K562 (cell line): ENCODE measurements around the gene SMG6. TPM values are rescaled to one million over a fixed set of nuclear protein-coding genes. Genes with fewer than 3 reads are reported as not detected.

Experiments
- ATAC-seq: fragments of 200-7000 bp; cut with Tn5 transposase; 3 replicates; pipeline ENCODE4 v1.9.1; 2020; ENCODE audit warnings: moderate library complexity
- BruUV-seq: library from RNA; stranded (reverse); fragments of 400-500 nt; replicated peaks from 2 replicates; lab custom pipeline; 2021; lab: Mats Ljungman, UMichigan
- CTCF ChIA-PET: fragments of 300-600 bp; formaldehyde crosslinking; extraction: SDS; loops from one replicate; lab custom pipeline; 2021; ENCODE audit warnings: low intra/inter-chr PET ratio; lab: Yijun Ruan, JAX
- POLR2A ChIA-PET: fragments of 300-600, 350-650 bp; sonication (Branson Sonifier 250); formaldehyde crosslinking; extraction: SDS; loops from one replicate; lab custom pipeline; 2021; ENCODE audit warnings: antibody characterized with exemption, inconsistent platforms; lab: Yijun Ruan, JAX
- DNase-seq, 4 experiments: peaks; one replicate each; pipeline versions ENCODE4 v3.0.0 to v3.0.0-alpha.2; 2011 to 2018; ENCODE audit warnings: low spot score in 3 of 4, mixed read lengths in 3 of 4; ENCODE audit errors: extremely low read depth in 1 of 4
- FAIRE-seq: peaks from 2 replicates; lab custom pipeline; 2011; peaks lifted over from hg19 to GRCh38; lab: Jason Lieb, UNC
- H2AFZ ChIP-seq: 2 replicates; pipeline ENCODE4 v1.6.0; 2011; ENCODE audit warnings: low read depth, low read length, control low read depth, inconsistent platforms
- H3K27ac ChIP-seq: fragments of 200-600 bp; 3 replicates; pipeline ENCODE4 v1.8.0; 2011; ENCODE audit warnings: low read depth, mild to moderate bottlenecking, control low read depth, inconsistent platforms, low read length, moderate library complexity, mixed read lengths; ENCODE audit errors: extremely low read depth
- H3K27me3 ChIP-seq, 2 experiments: fragments of 300-600 bp in 1 of 2; 2 replicates in 1 of 2; 3 replicates in 1 of 2; pipeline versions ENCODE4 v1.6.0 to v1.8.0; 2011; ENCODE audit warnings: inconsistent platforms in 2 of 2, low read length in 2 of 2, mild to moderate bottlenecking in 1 of 2, mixed read lengths in 1 of 2, moderate library complexity in 1 of 2; ENCODE audit not compliant: control insufficient read depth in 2 of 2, insufficient read depth in 2 of 2
- H3K36me3 ChIP-seq: fragments of 300-600 bp; 3 replicates; pipeline ENCODE4 v1.8.0; 2011; ENCODE audit warnings: mild to moderate bottlenecking, low read length, inconsistent platforms; ENCODE audit not compliant: control insufficient read depth, insufficient read depth
- H3K4me1 ChIP-seq, 2 experiments: fragments of 200-600 bp in 1 of 2; replicated peaks in 1 of 2; 2 replicates in 1 of 2; 3 replicates in 1 of 2; pipeline versions ENCODE4 v1.5.1 to v1.8.0; 2011; ENCODE audit warnings: inconsistent platforms in 2 of 2, low read length in 2 of 2, mild to moderate bottlenecking in 1 of 2, mixed read lengths in 1 of 2, moderate library complexity in 1 of 2; ENCODE audit not compliant: control insufficient read depth in 2 of 2, insufficient read depth in 2 of 2
- H3K4me2 ChIP-seq: 2 replicates; pipeline ENCODE4 v1.6.1; 2011; ENCODE audit warnings: low read length, control low read depth, inconsistent platforms, mixed read lengths; ENCODE audit not compliant: insufficient read depth
- H3K4me3 ChIP-seq: fragments of 200-600 bp; sonication (generic), shearing (Covaris generic); 2 replicates; pipeline ENCODE4 v1.5.1; 2016; ENCODE audit warnings: control low read depth, inconsistent platforms
- H3K79me2 ChIP-seq: fragments of 200-600 bp; 3 replicates; pipeline ENCODE4 v1.8.0; 2011; ENCODE audit warnings: low read length, inconsistent platforms; ENCODE audit not compliant: control insufficient read depth, insufficient read depth
- H3K9ac ChIP-seq, 2 experiments: 2 replicates each; pipeline versions ENCODE4 v1.6.0 to v1.6.1; 2011; ENCODE audit warnings: low read depth in 2 of 2, low read length in 2 of 2, control low read depth in 1 of 2, inconsistent platforms in 1 of 2, mild to moderate bottlenecking in 1 of 2, mixed read lengths in 1 of 2; ENCODE audit not compliant: insufficient read depth in 1 of 2
- H3K9me1 ChIP-seq: one replicate; pipeline ENCODE4 v1.6.0; 2011; ENCODE audit warnings: inconsistent platforms, mild to moderate bottlenecking, low read length, moderate library complexity; ENCODE audit not compliant: control insufficient read depth, insufficient read depth
- H3K9me3 ChIP-seq: replicated peaks from 2 replicates; pipeline ENCODE4 v1.5.1; 2011; ENCODE audit warnings: low read depth, low read length, inconsistent platforms; ENCODE audit not compliant: control insufficient read depth, insufficient read depth
- H4K20me1 ChIP-seq: replicated peaks from 2 replicates; pipeline ENCODE4 v1.6.1; 2011; ENCODE audit warnings: low read length, inconsistent platforms, mixed read lengths; ENCODE audit not compliant: control insufficient read depth, insufficient read depth
- ATF3 ChIP-seq, 2 experiments: fragments of 450-650 bp in 1 of 2; sonication (generic) in 1 of 2; formaldehyde crosslinking in 1 of 2; IDR thresholded peaks in 1 of 2; conservative IDR thresholded peaks in 1 of 2; 2 replicates each; pipeline versions ENCODE4 v1.6.1 to v1.8.1; 2016 to 2023; ENCODE audit warnings: mild to moderate bottlenecking in 2 of 2, moderate library complexity in 2 of 2, inconsistent platforms in 1 of 2, missing genetic modification reagents in 1 of 2
- CHD4 ChIP-seq: fragments of 200-600 bp; sonication (generic); IDR thresholded peaks from 3 replicates; pipeline ENCODE4 v1.6.1; 2012; ENCODE audit warnings: low read depth, mild to moderate bottlenecking, mixed read lengths, low read length, inconsistent platforms; ENCODE audit not compliant: insufficient read depth, insufficient replicate concordance, poor library complexity, severe bottlenecking
- FOXA3 ChIP-seq, 2 experiments: fragments of 450-650 bp in 1 of 2; sonication (generic) in 1 of 2; formaldehyde crosslinking; IDR thresholded peaks in 1 of 2; conservative IDR thresholded peaks in 1 of 2; 2 replicates each; pipeline versions ENCODE4 v1.4.0 to v1.8.0; 2020 to 2022; ENCODE audit warnings: mild to moderate bottlenecking in 2 of 2, missing genetic modification reagents in 1 of 2
- HNRNPL ChIP-seq: fragments of 200-400 bp; formaldehyde crosslinking; IDR thresholded peaks from 2 replicates; pipeline ENCODE4 v1.6.1; 2017; ENCODE audit warnings: low read depth, mild to moderate bottlenecking, low read length
- NFRKB ChIP-seq: fragments of 450-650 bp; IDR thresholded peaks from 2 replicates; pipeline ENCODE4 v1.6.1; 2016; ENCODE audit warnings: low read depth
- TARDBP ChIP-seq: fragments of 450-650 bp; IDR thresholded peaks from 2 replicates; pipeline ENCODE4 v1.6.1; 2016
- WGBS: fragments of 100-300 bp; shearing (Covaris generic); methylation state at CpG from one replicate; pipeline ENCODE4 v1.1.6; 2016; ENCODE audit warnings: low coverage, mixed read lengths; ENCODE audit not compliant: insufficient coverage; ENCODE audit errors: missing lambda C conversion rate; 5-methylcytosine and 5-hydroxymethylcytosine counted together
- in situ Hi-C: fragments of 300-500 bp; cut with MboI; formaldehyde crosslinking; loops from 4 replicates; pipeline ENCODE4 v1.15.0; 2018; ENCODE audit warnings: inconsistent platforms, mixed read lengths
- intact Hi-C: fragments of 100-400 bp; cut with micrococcal nuclease; formaldehyde crosslinking; loops from 2 replicates; pipeline ENCODE4 v1.14.2; 2022
- microRNA counts: library from miRNA; unstranded; fragments of <30 nt; microRNA quantifications from one replicate; lab custom pipeline; 2016
- microRNA-seq: library from miRNA; unstranded; fragments of <30 nt; microRNA quantifications from one replicate; pipeline ENCODE4, GENCODE V29; 2018; ENCODE audit warnings: borderline microRNAs expressed
- polyA plus RNA-seq, 8 experiments: library from polyadenylated mRNA; depleted of rRNA in 4 of 8; stranded (reverse) in 5 of 8; unstranded in 3 of 8; fragments of >200 nt; fragmentation: Nextera tagmentation in 2 of 8; fragmentation: Illumina TruSeq in 1 of 8; extraction: Ambion mirVana in 2 of 8; extraction: Trizol in 1 of 8; gene quantifications; 2 replicates each; pipeline versions ENCODE4 v1.2.1 to v1.2.3, GENCODE V29; 2011 to 2014; ENCODE audit warnings: inconsistent platforms in 1 of 8, missing spikeins in 1 of 8
- small RNA-seq: library from RNA; depleted of rRNA; stranded (forward); fragments of <200 nt; gene quantifications from one replicate; pipeline ENCODE3, GENCODE V24; 2014
- total RNA-seq, 7 experiments: library from RNA; depleted of rRNA in 6 of 7; stranded (reverse); fragments of >200 nt in 6 of 7; fragmentation: Illumina TruSeq in 2 of 7; extraction: Trizol in 2 of 7; gene quantifications; 2 replicates each; pipeline versions ENCODE4 v1.2.1 to v1.2.3, GENCODE V29; 2011 to 2021; ENCODE audit warnings: low replicate concordance in 1 of 7
- TF ChIP-seq, protein P1 (sequence below): fragments of 450-650 bp; formaldehyde crosslinking; IDR thresholded peaks from 2 replicates; pipeline ENCODE4 v1.4.0; 2022; ENCODE audit warnings: mild to moderate bottlenecking, moderate library complexity

The SMG6 gene
- total and polyA plus RNA-seq, 9 of the 15 experiments (the other 6 are each of a cell fraction or from before 2014, with no cell fraction given) = 0.44 to 13.9 (median 6.0) TPM

DNA sequence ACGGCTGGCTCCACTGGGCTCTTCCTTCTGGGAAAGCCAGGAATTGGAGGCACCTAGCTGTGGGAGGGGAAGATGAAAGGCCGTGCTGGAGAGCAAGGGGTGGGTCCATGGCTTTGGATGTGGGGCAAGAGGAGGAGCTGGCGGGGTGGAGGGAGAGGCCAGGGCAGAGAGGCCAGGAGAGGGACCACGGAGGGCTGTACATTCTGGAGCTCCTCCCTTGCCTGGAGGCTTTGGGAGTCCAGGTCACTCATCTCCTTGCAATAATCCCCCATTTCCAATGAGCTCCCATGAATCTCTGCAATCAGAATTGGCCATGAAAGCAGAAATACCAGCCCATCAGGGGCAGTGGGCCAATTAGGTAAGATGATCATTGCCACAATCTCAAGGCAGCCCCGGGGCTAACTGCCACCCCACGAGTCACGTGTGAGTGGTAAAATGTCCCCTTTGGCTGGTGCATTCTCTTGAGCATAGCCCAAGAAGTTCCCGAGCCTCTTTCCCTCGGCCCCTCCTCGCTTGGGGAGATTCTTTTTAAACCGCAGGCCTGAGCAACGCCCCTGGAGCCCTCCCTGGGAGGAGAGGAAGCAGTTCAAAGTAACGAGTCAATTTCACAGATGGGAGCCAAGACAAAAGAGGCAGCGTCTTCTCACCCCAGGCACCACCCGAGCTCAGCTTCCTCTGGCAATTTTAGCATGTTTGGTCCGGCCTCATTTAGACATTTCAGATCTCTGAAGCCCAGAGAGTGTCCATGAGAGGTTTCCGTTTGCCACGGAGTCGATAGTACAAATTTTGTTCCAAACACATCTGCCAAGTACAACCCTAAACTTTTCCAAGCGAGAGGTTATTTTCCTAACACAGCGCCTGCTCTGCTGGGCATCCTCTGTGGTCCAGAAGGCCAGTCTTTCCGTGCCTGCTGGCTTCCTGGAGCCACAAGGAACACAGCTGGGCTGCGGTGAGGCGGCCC is 291.9 kb downstream of the SMG6 start:
- BruUV-seq = no TSS peak
- Histone ChIP-seq H3K36me3 (no peaks in the 10 kb centered on the region), H3K4me1 (peaks cover 0 to 4% of the 10 kb centered on the region in 2 experiments; a peak in 2 of 5 replicates), H4K20me1 (no peaks in the 10 kb centered on the region), H3K27me3 (peaks cover 15 to 45% of the 10 kb centered on the region in 2 experiments), H3K27ac (no peak overlapping the region), H3K9ac (no peak overlapping the region), H2AFZ (peak overlapping the region; percentile 32; the same call in 1 of the 2 replicates), H3K9me3 (no peaks in the 10 kb centered on the region), H3K4me2 (no peak overlapping the region), H3K9me1 (no peaks in the 10 kb centered on the region), H3K79me2 (no peaks in the 10 kb centered on the region), H3K4me3 (no peak overlapping the region)
- ATAC-seq = no peak
- CTCF ChIA-PET = no interaction called here
- in situ Hi-C loops = no loop called here
- WGBS = 12% methylated on average over 20 of the region's 24 CpGs
- POLR2A ChIA-PET = interaction anchor here (0.6 to 0.9 kb wide), 3 partner anchors 8 to 52 kb away, joined by 3 read pairs; no protein-coding TSS in a partner anchor
- TF ChIP-seq CHD4 (no peak), ATF3 (IDR thresholded peaks at IDR 0.05) (no peak), ATF3 (CRISPR knock-in tag; conservative IDR thresholded peaks at IDR 0.05) (no peak), FOXA3 (CRISPR knock-in tag; conservative IDR thresholded peaks at IDR 0.05 in 1 of 2, IDR thresholded peaks at IDR 0.05 in 1 of 2) (no peak), HNRNPL (no peak), NFRKB (no peak), TARDBP (no peak)
- TF ChIP-seq, protein P1, sequence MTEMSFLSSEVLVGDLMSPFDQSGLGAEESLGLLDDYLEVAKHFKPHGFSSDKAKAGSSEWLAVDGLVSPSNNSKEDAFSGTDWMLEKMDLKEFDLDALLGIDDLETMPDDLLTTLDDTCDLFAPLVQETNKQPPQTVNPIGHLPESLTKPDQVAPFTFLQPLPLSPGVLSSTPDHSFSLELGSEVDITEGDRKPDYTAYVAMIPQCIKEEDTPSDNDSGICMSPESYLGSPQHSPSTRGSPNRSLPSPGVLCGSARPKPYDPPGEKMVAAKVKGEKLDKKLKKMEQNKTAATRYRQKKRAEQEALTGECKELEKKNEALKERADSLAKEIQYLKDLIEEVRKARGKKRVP (CRISPR knock-in tag) = no peak
- intact Hi-C loops = no loop called here
- no peak for FAIRE-seq
- DNase-seq = no peak

MicroRNAs within 50 kb of the gene (microRNA counts, 767-probe panel; counts per million panel counts)
- microRNA hsa-miR-132-3p (lab: Ali Mortazavi, UCI) (3,288 counts per million, percentile 72 among the panel's probes with 10 or more counts), microRNA hsa-miR-212-3p (lab: Ali Mortazavi, UCI) (1,510 counts per million, percentile 37 among the panel's probes with 10 or more counts)

Small RNA genes within 50 kb of the gene (microRNA-seq; reads per million reads assigned to microRNA genes)
- gene MIR132 (87.2 reads per million, percentile 79 among the genes with 10 or more reads in this experiment), gene MIR212 (15.1 reads per million, percentile 61 among the genes with 10 or more reads in this experiment)

Small RNA genes within 50 kb of the gene (small RNA-seq; reads per million reads assigned to genes)
- gene AC090617.6 (not detected), gene AC090617.7 (not detected), gene AC090617.8 (not detected), gene AC090617.9 (not detected), gene MIR132 (4.1 reads per million, percentile 91 among the genes with 10 or more reads in this experiment), gene MIR212 (5.6 reads per million, percentile 93 among the genes with 10 or more reads in this experiment), gene OVCA2 (not detected), gene RN7SL624P (not detected), gene SNORD91A (948 reads per million, percentile 99 among the genes with 10 or more reads in this experiment), gene SNORD91B (136 reads per million, percentile 99 among the genes with 10 or more reads in this experiment)

Other genes starting within 250 kb of the SMG6 start
- 1.9 and 2.8 TPM in 2 replicates for gene HIC1, start 248.7 kb downstream of the SMG6 start, total RNA-seq (2014; rRNA removed)
- gene HIC1, start 248.7 kb downstream of the SMG6 start, total RNA-seq (2014; rRNA removed; fragmentation: Illumina TruSeq; extraction: Trizol) = 0.13 and 0.18 TPM in 2 replicates
- gene HIC1, start 248.7 kb downstream of the SMG6 start, total RNA-seq (2015; rRNA removed; fragmentation: Illumina TruSeq; extraction: Trizol) = 0.18 and 0.41 TPM in 2 replicates
- gene HIC1, start 248.7 kb downstream of the SMG6 start, total RNA-seq (2021) = 2.3 and 2.5 TPM in 2 replicates
- gene HIC1, start 248.7 kb downstream of the SMG6 start, polyA plus RNA-seq (2011; rRNA removed) = 0.53 and 0.64 TPM in 2 replicates
- 0.12 and 0.35 TPM in 2 replicates for gene HIC1, start 248.7 kb downstream of the SMG6 start, polyA plus RNA-seq (2014; fragmentation: Illumina TruSeq; extraction: Trizol)
- under 1 TPM; 0.01 to 0.03 TPM for gene HIC1, start 248.7 kb downstream of the SMG6 start, polyA plus RNA-seq (2014; fragmentation: Nextera tagmentation; extraction: Ambion mirVana)
- 1.4 and 2.3 TPM in 2 replicates for gene HIC1, start 248.7 kb downstream of the SMG6 start, polyA plus RNA-seq (2014; rRNA removed)
- 6.7 and 7.4 TPM in 2 replicates for gene SRR, start 165 bp upstream of the SMG6 start, total RNA-seq (2014; rRNA removed)
- gene SRR, start 165 bp upstream of the SMG6 start, total RNA-seq (2014; rRNA removed; fragmentation: Illumina TruSeq; extraction: Trizol) = 3.7 and 5.0 TPM in 2 replicates
- 4.3 and 7.0 TPM in 2 replicates for gene SRR, start 165 bp upstream of the SMG6 start, total RNA-seq (2015; rRNA removed; fragmentation: Illumina TruSeq; extraction: Trizol)
- 8.1 and 9.9 TPM in 2 replicates for gene SRR, start 165 bp upstream of the SMG6 start, total RNA-seq (2021)
- 19.4 and 19.5 TPM in 2 replicates for gene SRR, start 165 bp upstream of the SMG6 start, polyA plus RNA-seq (2011; rRNA removed)
- 6.6 and 9.5 TPM in 2 replicates for gene SRR, start 165 bp upstream of the SMG6 start, polyA plus RNA-seq (2014; fragmentation: Illumina TruSeq; extraction: Trizol)
- gene SRR, start 165 bp upstream of the SMG6 start, polyA plus RNA-seq (2014; fragmentation: Nextera tagmentation; extraction: Ambion mirVana) = 10 to 100 TPM; 10.0 to 14.7 TPM
- gene SRR, start 165 bp upstream of the SMG6 start, polyA plus RNA-seq (2014; rRNA removed) = 4.9 and 7.9 TPM in 2 replicates
- 87.5 and 90.0 TPM in 2 replicates for gene TSR1, start 32.7 kb upstream of the SMG6 start, total RNA-seq (2014; rRNA removed)
- 58.4 and 59.9 TPM in 2 replicates for gene TSR1, start 32.7 kb upstream of the SMG6 start, total RNA-seq (2014; rRNA removed; fragmentation: Illumina TruSeq; extraction: Trizol)
- gene TSR1, start 32.7 kb upstream of the SMG6 start, total RNA-seq (2015; rRNA removed; fragmentation: Illumina TruSeq; extraction: Trizol) = 55.2 and 55.5 TPM in 2 replicates
- gene TSR1, start 32.7 kb upstream of the SMG6 start, total RNA-seq (2021) = 59.3 and 62.6 TPM in 2 replicates
- gene TSR1, start 32.7 kb upstream of the SMG6 start, polyA plus RNA-seq (2011; rRNA removed) = 15.6 and 16.4 TPM in 2 replicates
- 58.1 and 60.3 TPM in 2 replicates for gene TSR1, start 32.7 kb upstream of the SMG6 start, polyA plus RNA-seq (2014; fragmentation: Illumina TruSeq; extraction: Trizol)
- gene TSR1, start 32.7 kb upstream of the SMG6 start, polyA plus RNA-seq (2014; fragmentation: Nextera tagmentation; extraction: Ambion mirVana) = 10 to 100 TPM; 16.4 to 41.1 TPM
- gene TSR1, start 32.7 kb upstream of the SMG6 start, polyA plus RNA-seq (2014; rRNA removed) = 35.5 and 36.8 TPM in 2 replicates
- gene SGSM2, start 33.7 kb upstream of the SMG6 start, total RNA-seq (2014; rRNA removed) = 14.8 and 15.9 TPM in 2 replicates
- 4.9 and 9.1 TPM in 2 replicates for gene SGSM2, start 33.7 kb upstream of the SMG6 start, total RNA-seq (2014; rRNA removed; fragmentation: Illumina TruSeq; extraction: Trizol)
- gene SGSM2, start 33.7 kb upstream of the SMG6 start, total RNA-seq (2015; rRNA removed; fragmentation: Illumina TruSeq; extraction: Trizol) = 11.8 and 13.0 TPM in 2 replicates
- 15.3 and 20.2 TPM in 2 replicates for gene SGSM2, start 33.7 kb upstream of the SMG6 start, total RNA-seq (2021)
- 20.7 and 22.6 TPM in 2 replicates for gene SGSM2, start 33.7 kb upstream of the SMG6 start, polyA plus RNA-seq (2011; rRNA removed)
- 14.9 and 16.3 TPM in 2 replicates for gene SGSM2, start 33.7 kb upstream of the SMG6 start, polyA plus RNA-seq (2014; fragmentation: Illumina TruSeq; extraction: Trizol)
- gene SGSM2, start 33.7 kb upstream of the SMG6 start, polyA plus RNA-seq (2014; fragmentation: Nextera tagmentation; extraction: Ambion mirVana) = under 1 TPM; 0.20 to 0.62 TPM
- gene SGSM2, start 33.7 kb upstream of the SMG6 start, polyA plus RNA-seq (2014; rRNA removed) = 24.1 and 26.3 TPM in 2 replicates
- 7.8 and 8.7 TPM in 2 replicates for gene MNT, start 97.3 kb upstream of the SMG6 start, total RNA-seq (2014; rRNA removed)
- gene MNT, start 97.3 kb upstream of the SMG6 start, total RNA-seq (2014; rRNA removed; fragmentation: Illumina TruSeq; extraction: Trizol) = 2.9 and 3.1 TPM in 2 replicates
- 4.9 and 5.3 TPM in 2 replicates for gene MNT, start 97.3 kb upstream of the SMG6 start, total RNA-seq (2015; rRNA removed; fragmentation: Illumina TruSeq; extraction: Trizol)
- 20.3 and 23.8 TPM in 2 replicates for gene MNT, start 97.3 kb upstream of the SMG6 start, total RNA-seq (2021)
- gene MNT, start 97.3 kb upstream of the SMG6 start, polyA plus RNA-seq (2011; rRNA removed) = 3.3 and 4.9 TPM in 2 replicates
- gene MNT, start 97.3 kb upstream of the SMG6 start, polyA plus RNA-seq (2014; fragmentation: Illumina TruSeq; extraction: Trizol) = 7.1 and 12.4 TPM in 2 replicates
- gene MNT, start 97.3 kb upstream of the SMG6 start, polyA plus RNA-seq (2014; fragmentation: Nextera tagmentation; extraction: Ambion mirVana) = under 1 TPM; 0.18 to 0.21 TPM
- gene MNT, start 97.3 kb upstream of the SMG6 start, polyA plus RNA-seq (2014; rRNA removed) = 11.3 and 13.4 TPM in 2 replicates
- gene METTL16, start 208.1 kb upstream of the SMG6 start, total RNA-seq (2014; rRNA removed) = 15.9 and 20.2 TPM in 2 replicates
- 20.6 and 22.0 TPM in 2 replicates for gene METTL16, start 208.1 kb upstream of the SMG6 start, total RNA-seq (2014; rRNA removed; fragmentation: Illumina TruSeq; extraction: Trizol)
- gene METTL16, start 208.1 kb upstream of the SMG6 start, total RNA-seq (2015; rRNA removed; fragmentation: Illumina TruSeq; extraction: Trizol) = 18.3 and 18.5 TPM in 2 replicates
- gene METTL16, start 208.1 kb upstream of the SMG6 start, total RNA-seq (2021) = 26.9 and 30.5 TPM in 2 replicates
- 17.3 and 19.8 TPM in 2 replicates for gene METTL16, start 208.1 kb upstream of the SMG6 start, polyA plus RNA-seq (2011; rRNA removed)
- gene METTL16, start 208.1 kb upstream of the SMG6 start, polyA plus RNA-seq (2014; fragmentation: Illumina TruSeq; extraction: Trizol) = 18.4 and 20.8 TPM in 2 replicates
- gene METTL16, start 208.1 kb upstream of the SMG6 start, polyA plus RNA-seq (2014; fragmentation: Nextera tagmentation; extraction: Ambion mirVana) = 10 to 100 TPM; 12.1 to 14.1 TPM
- 20.1 and 23.3 TPM in 2 replicates for gene METTL16, start 208.1 kb upstream of the SMG6 start, polyA plus RNA-seq (2014; rRNA removed)